HG03097 (cell line): ENCODE measurements around the gene MRPS18C.

Experiments used
- ATAC-seq: cut with Tn5 transposase; IDR thresholded peaks from one replicate; pipeline ENCODE4 v1.9.1; 2021; ENCODE audit not compliant: unreplicated experiment, low FRiP score

MRPS18C gene

GRCh38 chr4:83455281-83456183, at the start of gene MRPS18C, which contains the start of gene HELQ:
TSS of gene MRPS18C (plus strand) at chr4:83456058. CDS start at chr4:83456078, 20 bp downstream.
TSS of gene HELQ (minus strand) at chr4:83455823. CDS start at chr4:83455693, 130 bp downstream.
- peak; percentile 95 for ATAC-seq

- ATAC-seq: no peak
Measured at GRCh38 chr4:83408908-83409307, 47.0 kb upstream of the MRPS18C start.

GRCh38 chr4:83413676-83414075, 42.2 kb upstream of the MRPS18C start:
- ATAC-seq: no peak

- ATAC-seq: no peak
Measured at GRCh38 chr4:83417566-83417965, 38.3 kb upstream of the MRPS18C start.

GRCh38 chr4:83418211-83418610, 37.6 kb upstream of the MRPS18C start:
- no peak for ATAC-seq

GRCh38 chr4:83431200-83431599, 24.7 kb upstream of the MRPS18C start:
- no peak for ATAC-seq

- ATAC-seq: no peak
Measured at GRCh38 chr4:83436680-83437079, 19.2 kb upstream of the MRPS18C start.

GRCh38 chr4:83438719-83439118, 17.1 kb upstream of the MRPS18C start:
- no peak for ATAC-seq

GRCh38 chr4:83440148-83440814, 15.6 kb upstream of the MRPS18C start:
- no peak for ATAC-seq

GRCh38 chr4:83440899-83441298, 15.0 kb upstream of the MRPS18C start:
- ATAC-seq: no peak

GRCh38 chr4:83449009-83449408, 6.8 kb upstream of the MRPS18C start:
- no peak for ATAC-seq

- ATAC-seq: no peak
Measured at GRCh38 chr4:83454686-83455085, 1.2 kb upstream of the MRPS18C start.

GRCh38 chr4:83456184-83456501, 285 bp downstream of the MRPS18C start:
- ATAC-seq: no peak

GRCh38 chr4:83473423-83473822, 17.6 kb downstream of the MRPS18C start:
- ATAC-seq: no peak

GRCh38 chr4:83473966-83474365, 18.1 kb downstream of the MRPS18C start:
- no peak for ATAC-seq

GRCh38 chr4:83484500-83485461, 28.9 kb downstream of the MRPS18C start, which contains the start of gene ABRAXAS1:
TSS of gene ABRAXAS1 (minus strand) at chr4:83485100. CDS start at chr4:83485072, 28 bp downstream.
- ATAC-seq: peak; percentile 98

- ATAC-seq: no peak
Measured at GRCh38 chr4:83486457-83487129, 30.7 kb downstream of the MRPS18C start.

- ATAC-seq: no peak
Measured at GRCh38 chr4:83489711-83490326, 34.0 kb downstream of the MRPS18C start.

GRCh38 chr4:83490876-83491450, 35.1 kb downstream of the MRPS18C start:
- ATAC-seq: no peak
